ENCODE data around the gene RGN.
A peak's percentile ranks its signal among the peaks of the same experiment; 100 is the strongest.
"Not testable (repeated sequence)": the region's sequence is repeated elsewhere in the genome, so short reads cannot be mapped to it uniquely, and the experiment has no call there.

Gene RGN

GRCh38 chrX:47124466-47124865 is 46.2 kb downstream of the RGN start:
- not testable (repeated sequence) for DNase-seq (ENCODE audit: low read depth)

- DNase-seq (ENCODE audit: low read depth) = peak; percentile 94
Observed at GRCh38 chrX:47129157-47129898, 51.1 kb downstream of the RGN start.

GRCh38 chrX:47129899-47130358 is 51.7 kb downstream of the RGN start:
- no peak for DNase-seq (ENCODE audit: low read depth)

- DNase-seq (ENCODE audit: low read depth) = no peak
Observed at GRCh38 chrX:47133493-47133892, 55.2 kb downstream of the RGN start.

- peak; percentile 26 for DNase-seq (ENCODE audit: low read depth)
Observed at GRCh38 chrX:47135650-47136049, 57.4 kb downstream of the RGN start.

GRCh38 chrX:47138171-47138570 is 59.9 kb downstream of the RGN start:
- DNase-seq (ENCODE audit: low read depth) = no peak

Data from fibroblast of the conjunctiva (primary cell).